GM21723 (cell line): ENCODE results near the gene GAPDHS.

Experiments
- ATAC-seq: cut with Tn5 transposase; IDR thresholded peaks from one replicate; pipeline ENCODE4 v1.9.1; 2021; ENCODE audit warnings: mild to moderate bottlenecking, moderate library complexity; ENCODE audit not compliant: unreplicated experiment

The GAPDHS gene

DNA sequence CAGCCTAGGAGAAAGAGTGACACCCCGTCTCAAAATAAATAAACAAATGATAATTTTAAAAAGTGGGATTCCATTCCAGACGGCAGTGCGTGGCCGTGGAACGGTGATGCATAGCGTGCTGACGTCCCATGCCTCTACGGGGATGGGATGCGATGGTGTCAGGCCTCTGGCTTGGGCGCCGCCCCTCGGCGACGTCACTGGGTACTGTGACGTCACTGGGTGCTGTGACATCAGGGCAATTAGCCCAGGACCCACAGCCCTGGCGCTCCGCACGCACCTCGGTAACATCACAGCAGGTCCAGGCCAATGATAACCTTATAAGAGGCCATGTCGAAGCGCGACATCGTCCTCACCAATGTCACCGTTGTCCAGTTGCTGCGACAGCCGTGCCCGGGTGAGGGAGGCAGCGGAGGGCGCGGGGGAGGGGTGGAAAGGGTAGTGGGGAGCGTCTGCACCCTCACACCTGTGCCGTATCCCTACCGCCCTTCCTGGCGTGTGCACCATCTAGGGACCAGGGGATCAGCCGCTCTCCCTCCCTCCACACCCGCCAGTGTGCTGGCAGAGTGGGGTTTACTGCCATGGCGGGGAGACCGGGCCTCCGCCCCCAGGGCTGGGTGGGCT, at the start of gene GAPDHS:
GAPDHS (plus strand) TSS at position 256 of the 621 bp plus-strand sequence; CDS start at position 328, 72 bp downstream.
- no peak for ATAC-seq

DNA sequence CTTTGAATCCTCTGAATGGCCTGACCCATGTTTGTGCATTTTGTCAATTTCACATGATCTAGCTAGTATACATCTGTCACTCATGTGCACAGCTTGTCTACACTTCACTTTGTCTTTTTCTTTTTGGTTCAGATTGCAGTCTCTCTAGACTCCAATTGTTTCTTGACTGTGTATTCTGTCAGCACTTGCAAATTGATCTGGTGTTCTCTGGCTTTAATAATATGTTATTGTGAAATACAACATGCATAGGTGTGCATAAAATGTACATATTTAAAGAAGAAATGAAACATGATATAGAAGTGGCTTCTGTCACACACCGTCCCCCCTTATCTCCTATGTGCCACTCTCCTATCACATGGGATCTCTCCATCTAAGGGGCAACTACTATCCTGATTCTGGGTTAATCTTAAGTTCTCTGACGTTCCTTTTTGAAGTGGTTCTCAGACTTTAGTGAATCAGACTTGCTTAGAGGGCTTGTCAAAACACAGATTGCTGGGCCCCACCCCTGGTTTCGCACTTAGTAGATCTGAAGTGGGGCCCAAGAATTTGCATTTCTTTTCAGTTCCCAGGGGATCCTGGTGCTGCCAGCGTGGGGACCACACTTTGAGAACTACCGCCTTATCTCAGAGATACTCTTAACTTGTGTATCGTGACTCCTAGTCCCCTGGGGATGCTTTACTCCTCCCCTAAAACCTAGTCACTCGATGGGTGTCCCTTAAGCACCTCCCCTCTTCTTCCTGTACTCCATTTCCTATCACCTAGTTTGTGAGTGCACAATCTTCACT, 48.8 kb upstream of the GAPDHS start:
- peak; percentile 77 for ATAC-seq

- ATAC-seq: no peak
Observed at GRCh38 chr19:35486268-35486708, 47.0 kb upstream of the GAPDHS start.

DNA sequence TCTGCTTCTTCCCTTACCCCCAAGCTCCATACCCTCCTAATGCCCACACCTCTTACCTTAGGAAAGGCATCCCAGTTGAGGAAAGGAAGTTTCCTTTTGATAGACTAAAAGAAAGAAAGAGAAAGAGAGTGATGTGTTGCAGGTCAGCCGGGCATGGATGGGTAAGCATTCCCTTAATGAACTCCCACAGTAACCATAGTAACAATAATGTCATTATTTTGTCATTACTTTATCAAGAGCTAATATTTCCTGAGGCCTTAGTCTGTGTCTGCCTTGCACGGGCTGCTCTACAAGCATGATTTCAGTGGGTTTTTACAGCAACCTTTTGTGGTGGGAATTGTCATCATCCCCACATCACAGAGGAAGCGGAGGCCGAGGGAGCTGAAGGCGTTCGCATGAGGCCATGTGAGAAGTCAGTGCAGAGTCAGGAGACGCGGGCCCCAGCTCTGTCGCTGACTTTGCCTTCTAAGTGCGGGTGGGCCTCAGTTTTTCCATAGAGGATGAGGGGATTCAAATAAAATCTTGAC, 45.5 kb upstream of the GAPDHS start:
- ATAC-seq: no peak

GRCh38 chr19:35488677-35489076, 44.6 kb upstream of the GAPDHS start:
- no peak for ATAC-seq

GRCh38 chr19:35490364-35490763, 42.9 kb upstream of the GAPDHS start, which contains the start of gene KRTDAP:
TSS of gene KRTDAP (minus strand) at chr19:35490464. CDS start at chr19:35490442, 22 bp downstream.
- no peak for ATAC-seq

DNA sequence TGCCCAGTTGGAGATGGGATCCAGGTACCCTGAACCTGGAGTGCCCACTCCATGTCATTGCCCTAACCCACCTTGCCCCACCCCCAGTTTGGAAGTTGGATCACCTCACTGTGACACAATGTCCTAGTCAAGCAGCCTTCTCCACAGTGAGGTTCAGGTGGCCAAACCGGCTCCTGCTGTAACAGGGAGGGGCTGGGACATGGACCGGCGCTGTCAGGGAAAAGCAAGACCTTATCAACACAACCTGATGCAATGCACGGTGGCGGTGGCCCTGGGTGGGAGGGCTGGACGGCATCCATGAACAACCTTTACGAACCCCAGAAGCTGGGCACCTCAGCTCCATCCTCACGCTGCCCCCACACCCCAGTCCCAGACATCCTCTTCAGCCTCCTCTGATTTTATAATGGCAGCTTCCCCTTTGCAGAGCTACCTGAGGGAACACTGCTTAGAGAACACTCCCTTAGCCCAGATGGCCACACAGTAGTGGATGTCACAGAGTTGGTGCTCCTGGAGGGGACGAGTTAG, 41.4 kb upstream of the GAPDHS start:
- ATAC-seq: no peak

DNA sequence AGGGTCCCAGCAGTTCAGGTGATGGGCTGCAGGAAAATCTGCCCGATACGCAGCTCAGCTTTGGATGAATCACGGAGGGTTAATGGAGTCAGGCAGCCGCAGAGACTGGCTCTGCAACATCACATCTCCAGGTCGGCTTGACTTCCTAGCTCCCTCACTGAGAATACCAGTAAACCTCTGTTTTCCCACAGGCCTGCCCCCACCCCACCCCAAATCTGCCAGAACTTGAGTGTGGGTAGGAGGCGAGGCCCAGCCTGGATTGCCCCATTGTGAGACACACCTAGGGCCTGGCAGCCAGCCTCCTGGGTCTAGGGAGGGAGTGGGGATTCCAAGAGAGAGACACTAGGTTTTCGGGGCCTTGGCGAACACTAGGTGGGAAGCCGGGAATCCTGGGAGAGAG, 39.3 kb upstream of the GAPDHS start:
- no peak for ATAC-seq

DNA sequence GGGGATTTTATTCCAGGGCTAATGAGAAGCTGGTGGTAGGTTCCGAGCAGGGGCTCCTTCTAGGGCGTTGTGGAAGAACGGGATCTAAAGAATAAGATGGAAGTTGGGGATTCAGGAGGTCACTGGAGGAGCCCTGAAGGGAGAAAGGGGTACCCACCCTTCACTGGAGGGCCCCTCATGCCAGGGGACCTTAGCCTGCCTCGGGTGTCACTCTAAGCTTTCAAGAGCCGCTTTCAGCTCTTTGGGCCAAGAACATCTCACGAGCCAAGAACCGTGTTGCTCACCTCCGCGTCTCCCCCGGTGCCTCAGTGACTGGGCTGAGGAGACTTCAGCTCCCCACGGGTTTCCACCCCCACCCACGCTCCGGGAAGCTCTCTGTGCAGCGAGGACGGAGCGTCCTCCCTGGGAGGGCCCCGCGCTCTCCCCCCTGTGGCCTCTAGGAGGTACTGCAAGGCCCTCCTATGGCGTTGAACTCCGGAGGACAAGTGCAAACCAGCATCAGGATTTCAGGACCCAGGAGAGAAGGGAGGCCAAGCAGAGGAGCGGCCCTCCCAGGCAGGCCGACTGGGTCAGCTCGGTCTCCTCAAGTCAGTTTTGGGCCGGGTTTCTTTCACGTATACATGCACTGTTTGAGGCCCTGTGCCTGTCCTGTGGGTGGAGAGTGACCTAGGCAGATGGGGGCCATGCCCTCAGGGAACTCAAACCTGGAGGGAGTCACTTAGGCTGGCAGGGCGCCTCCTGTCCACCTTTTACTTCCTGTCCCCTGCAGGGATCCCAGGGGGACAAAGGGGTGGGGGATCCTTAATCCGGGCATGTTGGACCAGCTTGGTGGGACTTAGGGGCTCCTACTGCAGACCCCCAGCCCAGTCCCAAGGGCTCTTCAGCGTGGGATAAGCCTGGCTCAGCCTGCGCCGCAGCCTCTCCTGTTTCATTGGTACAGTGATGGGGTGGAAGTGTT, 37.9 kb upstream of the GAPDHS start:
- ATAC-seq: no peak

GRCh38 chr19:35497406-35497805, 35.9 kb upstream of the GAPDHS start:
- no peak for ATAC-seq

DNA sequence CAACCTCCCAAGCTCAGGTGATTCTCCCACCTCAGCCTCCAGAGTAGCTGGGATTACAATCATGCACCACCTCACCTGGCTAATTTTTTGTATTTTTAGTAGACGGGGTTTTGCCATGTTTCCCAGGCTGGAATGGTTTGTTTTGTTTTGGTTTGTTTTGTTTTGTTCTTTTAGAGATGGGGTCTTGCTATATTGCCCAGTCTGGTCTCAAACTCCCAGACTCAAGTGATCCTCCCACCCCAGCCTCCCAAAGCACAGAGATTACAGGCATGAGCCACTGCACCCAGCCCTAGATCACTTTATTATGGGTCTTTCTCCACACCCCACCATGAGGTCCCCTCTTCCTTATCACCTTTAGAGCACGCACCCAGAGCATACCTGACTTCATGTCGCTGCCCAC, 35.0 kb upstream of the GAPDHS start:
- no peak for ATAC-seq

DNA sequence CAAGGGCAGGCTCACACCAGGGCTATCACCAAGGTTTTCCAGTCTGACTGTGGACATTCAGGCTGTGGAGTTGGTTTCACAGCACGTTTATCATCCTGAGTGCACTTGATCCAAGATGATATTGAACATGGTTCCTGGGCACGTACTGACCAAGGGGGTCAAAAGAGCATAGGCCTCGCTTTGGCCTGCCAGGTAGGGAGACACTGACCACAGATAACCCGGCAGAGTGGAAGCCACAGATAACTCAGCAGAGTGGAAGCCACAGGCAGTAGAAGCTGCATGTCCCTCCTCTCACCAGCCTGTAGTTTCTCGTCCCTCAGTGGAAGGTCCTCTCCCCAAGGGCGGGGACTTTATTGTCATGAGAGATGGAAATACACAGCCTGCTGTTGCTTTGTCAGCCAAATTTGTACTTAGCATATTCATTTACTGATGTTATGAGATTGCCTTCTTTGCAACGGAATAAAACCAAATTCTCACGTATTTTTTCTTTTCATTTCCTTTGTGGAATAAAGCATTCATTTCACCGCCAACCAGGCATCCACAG, 34.2 kb upstream of the GAPDHS start:
- ATAC-seq: no peak

GRCh38 chr19:35500611-35501010, 32.6 kb upstream of the GAPDHS start:
- no peak for ATAC-seq

- ATAC-seq: no peak
Observed at GRCh38 chr19:35501684-35502083, 31.6 kb upstream of the GAPDHS start.

DNA sequence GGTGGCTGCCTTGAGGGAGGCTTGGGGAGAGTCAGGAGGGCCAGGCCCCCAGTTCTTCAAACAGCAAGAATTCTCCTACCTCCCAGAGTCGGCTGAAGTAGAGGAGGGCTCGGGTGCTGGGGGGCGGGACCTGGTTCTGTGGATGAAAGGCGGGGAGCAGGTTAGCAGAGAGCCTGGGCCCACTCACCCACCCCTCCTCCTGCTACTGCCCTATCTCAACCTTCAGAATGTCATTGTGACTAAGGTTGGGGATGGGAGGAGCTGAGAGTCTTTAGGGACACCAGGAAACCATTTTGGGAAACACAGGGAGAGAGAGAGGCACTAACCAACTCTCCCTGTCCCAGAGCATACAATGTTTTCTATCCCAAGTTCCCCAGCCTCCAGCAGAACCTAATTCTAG, 30.5 kb upstream of the GAPDHS start:
- ATAC-seq: no peak

DNA sequence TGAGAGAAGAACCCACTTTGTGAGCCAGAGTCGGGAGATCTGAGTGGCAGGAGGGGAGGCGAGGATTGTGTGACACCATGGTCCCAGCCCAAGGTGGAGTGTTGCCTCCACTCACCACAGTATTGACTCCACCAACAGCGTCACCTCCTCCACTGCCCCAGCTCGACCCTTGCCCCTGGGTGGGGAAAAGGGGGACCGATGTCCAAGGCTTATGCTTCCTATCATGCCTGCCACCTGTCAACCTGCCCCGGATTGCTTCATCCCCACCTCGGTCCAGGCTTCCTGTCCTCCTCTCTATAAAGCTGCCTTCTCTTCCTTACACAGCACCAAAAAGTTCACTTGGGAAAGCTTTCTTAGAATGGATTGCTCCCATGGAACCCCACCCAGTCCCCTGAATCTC, 27.2 kb upstream of the GAPDHS start:
- ATAC-seq: no peak

DNA sequence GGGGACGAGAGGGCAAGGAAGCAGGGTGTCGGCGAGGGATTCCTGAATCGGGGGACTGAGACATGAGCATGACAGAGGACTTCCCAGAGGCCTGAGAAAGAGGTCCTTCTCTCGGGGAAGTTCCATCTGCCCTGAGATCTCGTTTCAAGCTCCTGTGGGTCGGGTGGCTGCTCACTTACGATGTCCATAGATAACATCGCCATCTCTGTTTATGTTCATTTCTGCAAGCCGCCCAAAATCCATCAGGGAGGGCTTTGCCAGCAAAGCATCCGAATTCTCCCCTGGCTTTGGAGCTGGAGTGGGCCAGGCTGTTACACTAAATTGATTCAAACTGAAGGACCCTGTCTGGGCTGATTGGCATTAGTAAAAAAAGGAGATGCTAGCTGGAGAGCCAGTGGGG, 25.7 kb upstream of the GAPDHS start:
- no peak for ATAC-seq

GRCh38 chr19:35508129-35508528, 25.1 kb upstream of the GAPDHS start:
- no peak for ATAC-seq

- no peak for ATAC-seq
Observed at GRCh38 chr19:35509018-35509652, 24.1 kb upstream of the GAPDHS start.
